C4-2B (cell line): ENCODE data around the gene NEMF.

Source experiments
- H3K27ac ChIP-seq: fragments of 450-650 bp; 2 replicates; pipeline ENCODE4 v1.5.1; 2017
- ZFX ChIP-seq: fragments of 450-650 bp; IDR thresholded peaks from 2 replicates; pipeline ENCODE4 v1.6.1; 2017
- TF ChIP-seq, protein P1 (sequence below): fragments of 450-650 bp; conservative IDR thresholded peaks from 2 replicates; pipeline ENCODE4 v1.5.1; 2017; ENCODE audit warnings: mild to moderate bottlenecking

The NEMF gene

DNA sequence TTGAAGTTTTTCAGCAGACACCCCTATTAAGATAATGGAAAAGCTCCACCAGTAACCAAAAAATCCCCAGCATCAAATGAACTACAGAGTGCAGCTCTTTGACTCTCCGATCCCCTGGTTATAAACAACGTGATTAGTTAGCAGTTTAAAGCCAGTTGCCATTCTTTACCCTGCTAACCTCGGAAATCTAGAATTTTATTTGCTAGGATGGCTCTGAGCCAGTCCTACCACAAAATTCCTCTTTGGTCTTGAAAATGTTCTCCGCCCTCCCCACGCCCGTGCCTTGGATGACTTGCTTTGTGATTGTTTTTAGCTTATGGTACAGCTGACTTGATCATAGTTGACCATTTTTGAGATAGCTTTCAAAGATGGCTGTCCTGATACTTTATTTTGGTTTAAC, 83.4 kb downstream of the NEMF start:
- peak overlapping the region; percentile 82 for H3K27ac ChIP-seq
- no peak for TF ChIP-seq ZFX
- TF ChIP-seq, protein P1, sequence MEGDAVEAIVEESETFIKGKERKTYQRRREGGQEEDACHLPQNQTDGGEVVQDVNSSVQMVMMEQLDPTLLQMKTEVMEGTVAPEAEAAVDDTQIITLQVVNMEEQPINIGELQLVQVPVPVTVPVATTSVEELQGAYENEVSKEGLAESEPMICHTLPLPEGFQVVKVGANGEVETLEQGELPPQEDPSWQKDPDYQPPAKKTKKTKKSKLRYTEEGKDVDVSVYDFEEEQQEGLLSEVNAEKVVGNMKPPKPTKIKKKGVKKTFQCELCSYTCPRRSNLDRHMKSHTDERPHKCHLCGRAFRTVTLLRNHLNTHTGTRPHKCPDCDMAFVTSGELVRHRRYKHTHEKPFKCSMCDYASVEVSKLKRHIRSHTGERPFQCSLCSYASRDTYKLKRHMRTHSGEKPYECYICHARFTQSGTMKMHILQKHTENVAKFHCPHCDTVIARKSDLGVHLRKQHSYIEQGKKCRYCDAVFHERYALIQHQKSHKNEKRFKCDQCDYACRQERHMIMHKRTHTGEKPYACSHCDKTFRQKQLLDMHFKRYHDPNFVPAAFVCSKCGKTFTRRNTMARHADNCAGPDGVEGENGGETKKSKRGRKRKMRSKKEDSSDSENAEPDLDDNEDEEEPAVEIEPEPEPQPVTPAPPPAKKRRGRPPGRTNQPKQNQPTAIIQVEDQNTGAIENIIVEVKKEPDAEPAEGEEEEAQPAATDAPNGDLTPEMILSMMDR, result no peak

DNA sequence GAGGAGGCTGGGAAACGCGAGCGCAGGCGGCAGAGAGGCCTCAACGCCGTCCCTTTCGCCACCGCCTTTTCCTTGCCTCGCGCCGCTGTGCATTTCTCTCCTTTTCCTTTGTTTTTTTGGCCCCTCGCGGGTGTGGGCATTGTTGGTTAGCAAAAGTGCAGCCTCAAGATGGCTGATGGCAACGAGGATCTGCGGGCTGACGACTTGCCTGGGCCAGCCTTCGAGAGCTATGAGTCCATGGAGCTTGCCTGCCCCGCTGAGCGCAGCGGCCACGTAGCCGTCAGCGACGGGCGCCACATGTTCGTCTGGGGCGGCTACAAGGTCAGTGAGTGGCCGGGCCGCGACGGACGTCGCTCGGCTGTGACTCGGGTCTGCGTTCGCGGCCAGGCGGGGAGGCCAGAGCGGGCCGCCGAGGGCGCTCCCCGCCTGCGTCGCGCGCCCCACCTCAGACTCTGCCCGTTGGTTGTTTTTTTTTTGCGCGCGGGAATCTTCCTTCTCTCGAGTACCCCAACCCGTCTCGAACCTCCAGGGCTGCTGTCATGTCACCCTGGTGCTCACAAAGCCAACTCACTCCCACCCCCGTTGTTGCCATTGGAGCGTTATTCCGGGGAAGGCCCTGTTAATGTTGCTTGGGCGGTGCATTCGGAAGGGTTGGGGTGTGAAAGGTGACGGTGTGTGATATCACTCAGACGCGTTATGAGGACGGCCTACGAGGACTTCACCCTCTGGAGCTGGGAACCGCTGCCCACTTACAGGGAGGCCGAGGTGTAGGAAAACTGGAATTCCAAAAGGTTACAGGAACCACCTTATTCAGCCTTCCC, 84.1 kb downstream of the NEMF start:
- peak overlapping the region; percentile 82 for H3K27ac ChIP-seq
- TF ChIP-seq ZFX, result peak; percentile 77
- TF ChIP-seq, protein P1, result no peak

DNA sequence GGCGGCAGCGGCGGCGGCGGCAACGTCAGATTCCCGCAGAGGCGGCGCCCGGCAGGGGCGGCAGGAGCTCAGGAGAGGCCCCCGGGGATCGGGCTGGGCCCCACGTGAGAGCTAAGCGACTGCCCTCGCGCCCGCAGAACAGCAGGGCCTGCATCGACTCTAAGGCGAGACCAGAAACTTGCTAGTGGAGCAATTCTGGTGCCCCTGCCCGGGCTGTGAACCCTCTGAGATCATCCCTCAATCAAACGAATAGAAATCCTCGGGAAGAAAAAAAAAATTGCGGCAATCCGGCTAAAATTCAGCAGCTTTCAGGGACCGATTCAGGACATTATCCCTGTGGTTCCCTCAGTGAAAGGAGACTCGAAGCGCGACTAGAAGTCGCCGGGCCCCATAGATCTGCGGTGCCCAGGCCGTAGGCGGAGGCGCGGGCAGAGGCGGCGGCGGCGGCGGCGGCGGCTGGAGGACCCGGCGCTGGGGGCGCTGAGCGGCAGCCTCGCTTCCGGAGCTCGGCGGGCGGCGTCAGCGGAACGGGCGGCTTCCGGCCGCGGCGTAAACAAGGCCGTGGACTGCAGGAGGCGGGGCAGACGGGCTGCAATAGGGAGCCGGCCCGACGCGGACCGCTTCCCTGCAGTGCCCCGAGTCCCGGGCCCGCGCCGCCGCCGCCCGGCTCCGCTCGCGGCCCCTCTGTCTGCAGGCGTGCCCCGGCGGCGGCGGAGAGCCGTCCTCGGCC, 84.9 kb downstream of the NEMF start, which contains the start of gene KLHDC2:
Gene KLHDC2 (plus strand): TSS at position 583 of the 730 bp plus-strand sequence. CDS start 316 bp downstream, outside the sequence.
- TF ChIP-seq ZFX, result no peak
- TF ChIP-seq, protein P1, result peak; percentile 84
- peak within 1 kb of the TSS; percentile 82 for H3K27ac ChIP-seq

DNA sequence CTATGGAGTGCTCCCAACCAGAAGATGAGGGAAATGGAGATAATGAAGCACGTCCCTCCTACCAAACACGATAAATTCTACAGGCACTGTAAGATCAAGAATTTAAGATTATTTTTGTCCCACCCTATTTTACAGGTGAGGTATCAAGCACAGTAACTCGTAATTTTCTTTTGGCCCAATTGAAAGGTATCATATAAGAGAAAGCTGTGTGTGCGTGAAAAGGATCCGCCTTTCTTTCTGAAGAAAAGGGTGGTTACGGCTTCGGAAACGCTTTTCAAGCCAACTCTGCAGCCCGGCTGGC, 85.4 kb downstream of the NEMF start:
- H3K27ac ChIP-seq, result peak overlapping the region; percentile 82

DNA sequence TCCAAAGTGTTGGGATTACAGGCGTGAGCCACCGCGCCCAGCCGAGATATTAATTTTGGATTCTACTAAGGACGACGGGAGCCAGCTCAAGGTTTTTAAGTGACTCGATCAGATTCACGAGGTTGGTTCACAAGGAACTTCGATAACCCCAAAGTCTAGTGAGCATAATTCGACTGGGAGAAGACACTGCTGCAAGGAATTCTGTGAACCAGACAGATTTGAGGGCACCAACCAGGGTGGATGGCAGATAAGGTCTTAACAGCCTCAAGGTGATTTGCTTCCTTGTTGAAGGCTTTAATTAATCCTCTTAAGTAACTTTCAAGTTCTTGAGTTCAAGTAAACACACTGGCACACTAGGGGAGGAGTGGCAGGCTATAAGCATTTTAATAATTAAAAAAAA, 85.7 kb downstream of the NEMF start:
- no peak for TF ChIP-seq ZFX
- TF ChIP-seq, protein P1, result no peak
- peak overlapping the region; percentile 82 for H3K27ac ChIP-seq

More for the DNA sequence above, 85.4 kb downstream of the NEMF start:
- TF ChIP-seq ZFX, result no peak
- TF ChIP-seq, protein P1, result no peak

DNA sequence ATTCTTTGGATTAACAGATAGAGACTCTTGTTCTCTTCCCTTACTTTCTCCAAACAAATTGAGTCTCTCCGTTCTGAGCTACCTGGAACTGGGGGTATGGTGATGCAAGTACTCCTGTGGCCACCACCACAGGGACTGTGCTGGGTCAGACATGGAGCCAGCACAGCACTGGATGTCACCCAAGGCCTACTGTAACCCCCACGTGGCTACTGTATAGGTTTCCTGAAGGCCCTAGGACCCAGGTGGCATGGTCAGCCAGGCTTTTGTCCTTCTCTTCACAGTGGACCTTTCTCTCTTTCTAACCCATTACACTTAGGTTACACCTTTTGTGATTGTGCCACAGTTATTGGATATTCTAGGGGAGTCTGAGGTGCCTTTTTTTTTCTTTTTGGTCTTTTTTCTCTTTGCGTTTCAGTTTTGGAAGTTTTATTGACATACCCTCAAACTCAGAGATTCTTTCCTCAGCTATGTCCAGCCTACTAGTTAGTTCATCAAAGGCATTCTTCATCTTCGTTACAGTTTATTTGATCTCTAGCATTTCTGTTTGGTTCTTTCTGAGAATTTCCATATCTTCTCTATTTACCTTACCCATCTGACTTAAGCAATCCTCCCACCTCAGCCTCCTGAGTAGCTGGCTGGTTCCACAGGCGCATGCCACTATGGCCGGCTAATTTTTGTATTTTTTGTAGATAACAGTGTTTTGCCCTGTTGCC, 90.6 kb downstream of the NEMF start:
- no peak overlapping the region for H3K27ac ChIP-seq
- TF ChIP-seq, protein P1, result no peak
- TF ChIP-seq ZFX, result no peak
